CD4-positive, alpha-beta T cell (primary cell): ENCODE data around the gene DAP. TPM values are rescaled to one million over a fixed set of nuclear protein-coding genes. Genes with fewer than 3 reads are reported as not detected.

ENCODE experiments used
- ATAC-seq: fragments of 200-7000 bp; cut with Tn5 transposase; one replicate; pipeline ENCODE4 v1.10.0; 2022; ENCODE audit warnings: mild to moderate bottlenecking; ENCODE audit not compliant: poor library complexity
- CTCF ChIA-PET: fragments of 350-600 bp; sonication (Branson Sonifier 250); formaldehyde crosslinking; loops from one replicate; lab custom pipeline; 2021; ENCODE audit warnings: antibody characterized with exemption, inconsistent platforms; lab: Charles Lee
- POLR2A ChIA-PET: fragments of 350-600 bp; sonication (Branson Sonifier 250); formaldehyde crosslinking; loops from one replicate; lab custom pipeline; 2021; ENCODE audit warnings: antibody characterized with exemption, inconsistent platforms; lab: Charles Lee
- DNase-seq, 14 experiments: peaks; one replicate each; pipeline ENCODE4 v3.0.0-alpha.2; 2013 to 2020; ENCODE audit warnings: mixed read lengths in 2 of 14
- H3K27ac ChIP-seq, 2 donors: one replicate each; pipeline versions ENCODE4 v1.5.1 to v1.7.0; 2013; ENCODE audit warnings: low read length in 2 of 2, low read depth in 1 of 2, mild to moderate bottlenecking in 1 of 2
- H3K27me3 ChIP-seq, 2 experiments: 1 replicate in 1 of 2; 2 replicates in 1 of 2; pipeline versions ENCODE4 v1.6.1 to v1.7.0; 2013; ENCODE audit warnings: low read length in 2 of 2, control low read depth in 1 of 2, mild to moderate bottlenecking in 1 of 2, moderate library complexity in 1 of 2; ENCODE audit not compliant: insufficient read depth in 2 of 2, control insufficient read depth in 1 of 2
- H3K36me3 ChIP-seq: one replicate; pipeline ENCODE4 v1.6.1; 2013; ENCODE audit warnings: low read length, control low read depth; ENCODE audit not compliant: insufficient read depth
- H3K4me1 ChIP-seq: one replicate; pipeline ENCODE4 v1.6.1; 2013; ENCODE audit warnings: low read length, control low read depth; ENCODE audit not compliant: insufficient read depth
- H3K4me3 ChIP-seq: one replicate; pipeline ENCODE4 v1.5.1; 2013; ENCODE audit warnings: mild to moderate bottlenecking, low read length, moderate library complexity
- H3K9me3 ChIP-seq, 2 experiments: 1 replicate in 1 of 2; 2 replicates in 1 of 2; pipeline versions ENCODE4 v1.6.1 to v1.7.0; 2013; ENCODE audit warnings: low read length in 2 of 2, mild to moderate bottlenecking in 2 of 2, control low read depth in 1 of 2, moderate library complexity in 1 of 2; ENCODE audit not compliant: control insufficient read depth in 1 of 2, insufficient read depth in 1 of 2
- H3K27ac Mint-ChIP-seq: one replicate; pipeline ENCODE4 v1.8.0; 2020; ENCODE audit warnings: mixed read lengths
- H3K27me3 Mint-ChIP-seq: one replicate; pipeline ENCODE4 v1.8.0; 2021; ENCODE audit warnings: mixed read lengths
- H3K36me3 Mint-ChIP-seq: one replicate; pipeline ENCODE4 v1.8.0; 2021; ENCODE audit warnings: low read depth, mixed read lengths
- H3K4me1 Mint-ChIP-seq: one replicate; pipeline ENCODE4 v1.8.0; 2021; ENCODE audit warnings: low read depth, mixed read lengths
- H3K4me3 Mint-ChIP-seq: one replicate; pipeline ENCODE4 v1.8.0; 2020; ENCODE audit warnings: mild to moderate bottlenecking, mixed read lengths
- H3K9me3 Mint-ChIP-seq: one replicate; pipeline ENCODE4 v1.8.0; 2020; ENCODE audit warnings: mixed read lengths
- CTCF ChIP-seq: fragments of 200-600 bp; IDR thresholded peaks from one replicate; pipeline ENCODE4 v1.8.0; 2022; ENCODE audit warnings: antibody characterized with exemption, mild to moderate bottlenecking
- intact Hi-C, 2 experiments: fragments of 100-400 bp; cut with DNase I in 1 of 2; cut with micrococcal nuclease in 1 of 2; formaldehyde crosslinking; loops; one replicate each; pipeline versions ENCODE4 v1.15.1 to v1.9.0; 2023 to 2025; cut with DNase I, micrococcal nuclease
- total RNA-seq, 174 experiments: library from RNA in 2 of 174; stranded (reverse) in 2 of 174; gene quantifications; one replicate each; pipeline ENCODE4 v1.2.3 and lab custom pipeline; 2021 to 2026

Gene DAP
- total RNA-seq, 2 experiments from 2014 or later, result 33.6 to 35.2 TPM

- POLR2A ChIA-PET, result interaction anchor here (0.6 kb wide), 1 partner anchor 8 kb away, joined by 3 read pairs; no protein-coding TSS in a partner anchor
- DNase-seq, result no peak
- H3K9me3 ChIP-seq, result no peaks in the 10 kb centered on the region
Measured at GRCh38 chr5:10700516-10700915, 60.5 kb downstream of the DAP start.

GRCh38 chr5:10699987-10700386, 61.0 kb downstream of the DAP start:
- Histone ChIP-seq H3K36me3 (no peaks in the 10 kb centered on the region), H3K4me3 (no peak overlapping the region), H3K9me3 (no peaks in the 10 kb centered on the region), H3K27me3 (no peaks in the 10 kb centered on the region), H3K4me1 (peaks cover 21% of the 10 kb centered on the region), H3K27ac (no peak overlapping the region)
- H3K36me3 Mint-ChIP-seq, result peaks cover 4% of the 10 kb centered on the region
- TF ChIP-seq CTCF, result no peak
- POLR2A ChIA-PET, result no interaction called here
- H3K9me3 Mint-ChIP-seq, result no peaks in the 10 kb centered on the region
- no peak overlapping the region for H3K4me3 Mint-ChIP-seq
- peaks cover 52% of the 10 kb centered on the region for H3K4me1 Mint-ChIP-seq
- ATAC-seq, result no peak
- no peak for DNase-seq
- intact Hi-C loops, result no loop called here
- CTCF ChIA-PET, result no interaction called here
- no peak overlapping the region for H3K27ac Mint-ChIP-seq
- no peaks in the 10 kb centered on the region for H3K27me3 Mint-ChIP-seq

More at GRCh38 chr5:10700516-10700915, 60.5 kb downstream of the DAP start:
- no peak overlapping the region for H3K27ac Mint-ChIP-seq
- peaks cover 52% of the 10 kb centered on the region for H3K4me1 Mint-ChIP-seq
- ATAC-seq, result no peak
- peaks cover 4% of the 10 kb centered on the region for H3K36me3 Mint-ChIP-seq
- no peak overlapping the region for H3K4me3 Mint-ChIP-seq
- no peaks in the 10 kb centered on the region for H3K27me3 ChIP-seq
- H3K27ac ChIP-seq, result no peak overlapping the region
- no peaks in the 10 kb centered on the region for H3K9me3 Mint-ChIP-seq
- CTCF ChIA-PET, result no interaction called here
- intact Hi-C loops, result no loop called here
- no peaks in the 10 kb centered on the region for H3K27me3 Mint-ChIP-seq
- TF ChIP-seq CTCF, result no peak
- H3K4me1 ChIP-seq, result peaks cover 27% of the 10 kb centered on the region
- no peak overlapping the region for H3K4me3 ChIP-seq
- no peaks in the 10 kb centered on the region for H3K36me3 ChIP-seq

GRCh38 chr5:10699281-10699874, 61.7 kb downstream of the DAP start:
- H3K27me3 ChIP-seq, result no peaks in the 10 kb centered on the region
- CTCF ChIA-PET, result no interaction called here
- Mint-ChIP-seq H3K36me3 (peaks cover 4% of the 10 kb centered on the region), H3K4me3 (no peak overlapping the region), H3K4me1 (peaks cover 46% of the 10 kb centered on the region), H3K9me3 (no peaks in the 10 kb centered on the region), H3K27me3 (no peaks in the 10 kb centered on the region), H3K27ac (no peak overlapping the region)
- POLR2A ChIA-PET, result no interaction called here
- H3K9me3 ChIP-seq, result no peaks in the 10 kb centered on the region
- no peak overlapping the region for H3K4me3 ChIP-seq
- intact Hi-C loops, result no loop called here
- DNase-seq, result no peak
- H3K27ac ChIP-seq, result no peak overlapping the region
- peaks cover 1% of the 10 kb centered on the region for H3K36me3 ChIP-seq
- no peak for TF ChIP-seq CTCF
- peaks cover 16% of the 10 kb centered on the region for H3K4me1 ChIP-seq
- ATAC-seq, result no peak
